Stimulated activated CD8-positive, alpha-beta memory T cell treated with anti-CD3 and anti-CD28 coated beads, Interleukin-4, amount 100 ng/mL, for 24 hours (primary cell): Measurements from ENCODE around the gene MIEF1.

Source experiments
- DNase-seq: peaks from one replicate; pipeline ENCODE4 v3.0.0-alpha.2; 2020; ENCODE audit warnings: low read depth

Gene MIEF1

DNA sequence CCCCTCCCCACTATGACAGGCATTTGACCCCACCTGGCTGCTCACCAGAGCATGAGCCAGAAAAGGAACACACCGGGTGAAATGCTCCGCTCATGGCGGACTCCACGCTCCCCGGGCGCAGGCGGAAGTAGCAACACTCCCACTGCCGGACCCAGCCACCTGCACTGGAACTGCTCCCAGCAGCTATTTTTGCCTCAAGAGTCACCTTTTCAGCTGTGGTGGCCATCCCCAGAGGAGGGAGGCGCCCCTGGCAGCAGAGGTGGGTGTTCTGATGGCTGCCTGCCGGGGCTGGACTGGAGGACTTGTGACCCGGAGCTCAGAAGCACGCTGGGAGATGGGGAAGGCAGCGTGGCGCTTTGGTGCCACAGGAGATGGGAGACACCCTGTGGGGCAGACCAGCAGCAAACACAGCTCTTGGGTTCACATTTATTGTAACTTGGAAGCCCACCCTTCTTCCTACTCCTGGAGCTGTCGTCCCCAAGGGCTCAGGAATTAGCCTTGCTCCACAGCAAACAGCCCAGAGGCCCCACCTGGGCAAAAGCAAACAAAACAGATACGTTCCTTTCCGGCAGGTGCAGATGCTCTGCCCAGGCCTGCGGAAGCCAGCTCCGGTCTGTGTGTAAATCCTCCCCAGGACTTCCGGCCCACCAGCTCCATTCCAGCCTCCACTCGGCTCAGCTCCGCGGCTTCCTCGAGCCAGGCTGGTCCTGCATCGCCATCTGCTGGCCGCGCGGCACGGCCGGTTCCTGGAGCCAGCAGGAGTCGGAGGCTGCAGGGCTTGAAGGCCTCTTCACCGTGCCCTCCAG lies 26.8 kb downstream of the MIEF1 start:
- peak; percentile 83 for DNase-seq

DNA sequence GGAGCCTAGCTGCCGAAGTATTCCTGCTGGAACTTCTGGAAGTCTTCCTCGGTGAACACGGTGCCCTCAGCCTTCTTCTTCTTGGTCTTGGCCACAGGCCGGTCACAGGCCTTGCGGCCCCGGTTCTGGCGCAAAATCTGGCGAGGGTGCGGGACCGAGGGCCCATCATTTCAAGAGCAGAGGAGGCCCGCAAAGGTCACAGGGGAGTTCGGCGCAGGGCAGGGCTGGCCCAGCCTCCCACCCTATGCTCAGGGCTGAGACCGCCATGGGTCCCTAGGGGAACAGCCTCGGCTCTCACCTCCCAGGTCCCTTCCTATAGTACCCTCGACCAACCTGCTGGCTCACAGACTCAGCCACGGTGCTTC lies 27.4 kb downstream of the MIEF1 start:
- no peak for DNase-seq

DNA sequence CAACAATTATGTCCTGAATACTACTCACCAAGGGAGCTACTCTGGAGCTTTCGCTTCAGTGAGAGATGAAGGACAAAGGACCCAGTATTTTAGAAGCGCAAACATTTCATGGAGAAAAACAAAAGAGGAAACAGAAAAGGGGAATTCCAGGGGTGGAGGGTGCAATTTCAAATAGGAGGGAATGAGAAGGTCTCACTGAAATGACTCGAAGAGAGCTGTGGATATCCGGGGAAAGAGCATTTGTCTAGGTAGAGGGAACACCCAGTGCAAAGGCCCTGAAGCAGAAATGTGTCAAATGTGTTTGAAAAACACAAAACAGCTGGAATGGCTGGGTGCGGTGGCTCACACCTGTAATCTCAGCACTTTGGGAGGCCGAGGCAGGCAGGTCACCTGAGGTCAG lies 28.0 kb downstream of the MIEF1 start:
- no peak for DNase-seq

DNA sequence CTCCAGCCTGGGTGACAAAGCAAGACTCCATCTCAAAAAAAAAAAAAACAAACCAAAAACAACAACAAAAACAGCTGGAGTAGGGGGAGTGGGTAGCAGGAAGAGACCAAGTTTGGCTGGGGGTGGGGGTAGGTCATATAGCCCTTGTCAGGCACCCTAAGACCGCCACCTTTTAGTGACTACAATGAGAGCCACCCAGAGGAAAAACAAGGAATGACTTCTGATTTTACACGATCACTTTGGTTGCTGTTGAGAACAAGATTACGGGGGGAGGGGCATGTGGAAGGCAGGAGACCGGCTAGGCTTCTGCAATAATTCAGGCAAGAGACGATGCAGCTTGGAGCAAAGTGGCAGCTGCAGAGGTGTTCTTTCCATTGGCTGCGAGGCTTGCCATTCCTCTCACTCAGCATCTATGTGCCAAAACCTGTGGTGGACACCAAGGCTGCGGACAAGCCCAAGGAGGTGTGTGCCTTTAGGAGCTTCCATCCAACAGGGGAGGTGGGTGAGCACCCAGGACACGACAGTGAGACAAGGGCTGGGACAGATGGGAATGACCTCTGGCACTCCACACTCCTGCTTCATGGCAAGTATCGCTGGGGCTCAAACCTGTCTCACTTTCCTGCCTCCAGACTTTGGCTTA lies 28.7 kb downstream of the MIEF1 start:
- no peak for DNase-seq

DNA sequence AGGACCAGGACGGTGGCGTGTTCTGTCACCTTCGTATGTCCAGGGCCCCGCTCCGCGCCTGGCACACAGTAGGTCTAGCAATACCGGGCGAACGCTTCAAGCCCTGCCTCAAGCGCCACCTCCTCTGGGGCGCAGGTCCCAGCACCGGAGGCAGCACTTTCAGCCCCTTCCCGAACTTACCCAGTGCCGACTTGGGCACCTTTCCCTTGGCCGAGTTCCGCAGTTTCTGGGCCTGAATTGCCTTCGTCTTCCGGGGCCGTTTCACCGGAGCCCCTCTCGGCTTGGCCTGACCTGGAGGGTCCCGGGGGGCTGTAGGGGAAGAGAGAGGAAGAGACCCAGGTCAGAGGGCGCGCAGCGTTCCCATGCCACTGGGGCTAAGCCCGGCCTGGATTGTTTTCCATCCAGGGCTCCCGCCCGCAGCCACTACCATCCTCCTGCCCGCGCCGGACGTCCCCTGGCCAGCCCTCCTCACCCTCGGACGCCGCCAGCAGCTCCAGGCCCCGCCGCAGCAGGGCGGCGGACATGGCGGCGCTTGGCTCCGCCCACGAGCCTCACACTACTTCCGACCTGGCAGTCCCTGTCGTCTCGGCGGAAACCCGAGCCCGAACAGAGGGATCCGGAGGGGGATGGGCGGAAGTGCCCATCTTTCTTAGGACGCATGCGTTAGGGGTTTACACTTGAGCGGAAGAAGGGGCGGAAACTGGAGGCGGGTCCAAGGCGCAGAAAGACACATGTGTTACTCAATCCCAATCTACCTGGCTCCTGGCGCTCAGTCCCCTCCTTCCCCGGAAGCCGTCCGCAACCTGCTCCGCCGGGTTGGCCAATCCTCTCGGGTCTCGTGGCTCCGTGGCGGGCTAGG lies 30.4 kb downstream of the MIEF1 start, which contains the start of gene RPS19BP1:
RPS19BP1 (minus strand) TSS at position 534 of the 859 bp plus-strand sequence; CDS start at position 524, 10 bp downstream.
- DNase-seq, result peak; percentile 99

DNA sequence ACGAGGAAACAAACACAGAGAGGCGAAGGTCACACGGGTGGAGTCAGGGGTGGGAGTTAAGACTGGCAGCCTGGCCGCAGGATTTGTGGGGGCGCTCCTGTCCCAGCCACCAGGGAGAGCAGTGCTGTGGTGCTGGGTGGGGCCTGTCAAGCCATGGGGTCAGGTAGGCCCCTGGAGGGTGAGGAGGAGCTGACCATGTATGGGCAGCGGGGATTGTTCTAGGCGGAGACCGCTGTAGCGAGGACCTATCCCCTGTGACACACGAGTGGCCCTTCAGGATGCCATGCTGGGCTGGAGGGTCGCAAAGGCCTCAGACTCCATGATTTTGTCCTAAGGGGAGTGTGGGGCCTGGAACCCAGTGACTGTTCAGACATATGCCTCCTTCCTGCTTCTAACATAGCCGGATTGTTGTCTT lies 32.0 kb downstream of the MIEF1 start:
- no peak for DNase-seq

DNA sequence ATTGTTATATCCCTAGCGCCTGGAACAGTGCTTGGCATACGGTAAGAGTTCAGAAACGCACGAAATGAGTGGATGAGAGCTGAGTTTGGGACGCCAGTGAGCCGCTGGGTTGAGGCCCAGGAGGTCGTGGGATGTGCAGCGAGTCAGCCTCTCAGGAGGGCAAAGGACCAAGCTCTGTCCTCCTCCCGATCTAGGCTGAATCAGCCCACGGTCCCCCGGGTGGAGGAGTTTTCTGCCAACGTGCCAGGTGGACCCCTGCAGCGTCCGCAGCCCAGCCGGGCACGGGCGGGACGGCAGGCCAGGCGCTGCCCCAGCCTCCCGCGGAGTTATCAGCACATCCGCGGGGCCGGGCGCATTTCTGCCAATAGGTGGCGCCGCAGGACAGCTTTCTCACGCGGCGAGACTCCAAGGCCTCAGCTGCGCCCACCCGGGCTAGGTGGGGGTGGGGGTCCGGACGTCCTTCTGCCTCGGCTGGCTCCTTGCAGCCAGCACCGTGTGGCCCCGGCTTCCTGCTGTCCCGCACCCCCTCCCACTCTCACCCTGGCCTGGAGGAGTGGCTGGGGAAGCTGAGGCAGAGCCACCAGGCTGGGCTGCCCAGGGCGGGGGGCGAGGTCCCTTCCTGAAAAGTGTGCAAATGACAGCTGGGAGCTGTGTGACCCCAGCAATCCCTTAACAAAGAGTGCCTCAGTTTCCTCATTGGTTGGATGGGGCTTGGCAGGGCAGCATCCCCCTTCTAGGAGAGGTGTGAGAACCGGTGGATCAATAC lies 32.7 kb downstream of the MIEF1 start:
- peak; percentile 76 for DNase-seq

DNA sequence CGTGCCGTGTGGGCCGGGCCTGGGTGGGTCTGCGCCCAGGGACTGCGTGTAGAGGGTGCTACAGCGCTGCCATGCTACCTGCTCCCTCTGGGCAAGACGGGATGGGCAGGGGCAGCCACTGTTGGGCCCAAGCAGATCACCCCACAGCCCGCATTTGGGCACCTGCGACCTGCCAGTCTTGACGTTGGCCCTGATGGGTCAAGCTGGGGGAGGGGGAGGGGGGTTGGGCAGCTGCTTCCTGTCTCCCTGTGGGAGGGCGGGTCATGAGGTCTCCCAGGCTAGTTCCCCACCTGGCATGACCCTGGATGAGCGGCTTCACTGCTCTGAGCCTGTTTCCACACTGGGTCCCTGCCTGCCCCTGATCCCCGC lies 33.3 kb downstream of the MIEF1 start:
- no peak for DNase-seq

DNA sequence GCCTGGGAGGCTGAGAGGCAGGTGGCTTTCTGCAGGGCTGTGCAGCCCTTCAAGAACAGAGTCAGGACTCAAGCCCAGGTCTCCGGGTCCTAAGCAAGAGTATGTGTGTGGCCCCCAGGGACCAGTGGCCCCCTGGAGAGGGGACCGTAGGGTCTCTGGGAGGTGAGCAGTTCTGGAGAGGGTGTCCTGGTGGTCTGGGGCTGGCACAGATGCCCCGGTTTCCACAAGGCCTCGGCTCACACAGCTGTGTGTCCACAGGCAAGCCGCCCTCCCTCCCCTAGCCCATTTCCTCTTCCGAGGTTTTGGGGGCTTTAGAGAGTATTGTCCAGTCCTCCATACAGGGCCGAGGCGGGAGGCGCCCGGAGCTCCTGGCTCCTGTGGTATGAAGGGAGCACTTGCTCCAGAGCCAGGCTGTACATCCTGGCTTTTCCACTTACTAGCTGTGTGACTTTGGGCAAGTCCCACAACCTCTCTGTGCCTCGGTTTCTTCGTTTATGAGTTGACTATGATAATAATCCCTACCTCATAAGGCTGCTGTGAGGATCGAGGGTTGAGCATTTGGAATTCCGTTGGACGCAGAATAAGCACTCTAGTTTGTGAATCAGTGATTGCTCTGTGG lies 33.9 kb downstream of the MIEF1 start:
- DNase-seq, result no peak

DNA sequence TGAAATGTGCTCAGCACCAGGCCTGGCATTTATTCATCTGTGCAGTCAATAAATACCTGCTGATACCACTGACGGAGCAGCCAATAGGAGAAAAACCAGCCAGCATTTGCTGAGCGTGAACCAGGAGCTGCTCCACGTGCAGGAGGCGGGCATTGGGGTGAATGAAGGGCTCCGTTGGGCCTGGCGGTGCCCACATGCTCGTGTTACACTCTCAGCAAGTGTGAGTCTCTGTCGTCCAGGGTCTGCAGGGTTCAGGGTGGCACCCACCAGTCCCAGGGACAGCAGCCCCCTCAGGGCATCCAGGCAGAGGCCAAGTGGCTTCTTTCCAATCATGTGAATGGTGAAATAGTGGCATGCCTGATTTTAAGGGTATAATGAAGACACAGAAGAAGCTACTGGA lies 34.6 kb downstream of the MIEF1 start:
- DNase-seq, result no peak

DNA sequence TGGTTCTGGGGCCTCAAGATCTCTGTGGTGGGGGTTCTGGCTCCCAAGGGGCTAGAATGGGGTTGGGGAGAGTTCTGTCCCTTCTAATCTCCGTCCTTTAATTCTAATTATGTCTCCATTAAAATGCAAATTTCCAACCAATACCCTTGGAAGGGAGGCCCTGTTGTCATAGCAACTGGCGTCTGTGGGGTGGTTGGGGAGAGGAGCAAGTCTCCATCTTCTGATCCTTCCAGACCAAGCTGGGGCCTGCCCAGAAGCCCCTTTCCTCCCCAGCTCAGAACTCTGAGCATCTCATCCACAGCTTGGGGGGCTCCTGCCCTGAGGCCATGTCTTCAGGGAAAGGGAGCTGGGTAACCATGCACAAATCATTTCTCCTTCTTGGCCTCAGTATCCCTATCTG lies 35.9 kb downstream of the MIEF1 start:
- no peak for DNase-seq

DNA sequence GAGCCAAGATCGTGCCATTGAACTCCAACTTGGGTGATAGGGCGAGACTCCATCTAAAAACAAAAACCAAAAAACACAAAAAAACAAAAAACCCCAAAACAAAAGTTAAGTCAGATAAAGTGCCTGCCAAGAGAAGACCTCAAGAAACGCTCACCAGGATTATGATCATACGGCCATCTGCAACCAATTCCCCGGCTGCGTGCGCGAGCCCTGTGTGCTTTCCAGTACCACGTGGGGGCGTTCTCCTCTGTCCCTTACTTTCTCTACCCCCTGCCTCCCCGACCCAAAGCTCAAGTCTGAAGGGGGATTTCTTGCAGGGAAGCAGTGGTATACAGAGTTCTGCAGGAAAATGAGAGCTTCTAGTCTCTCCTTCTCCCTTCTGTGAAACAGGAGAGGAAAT lies 41.0 kb downstream of the MIEF1 start:
- DNase-seq, result no peak

DNA sequence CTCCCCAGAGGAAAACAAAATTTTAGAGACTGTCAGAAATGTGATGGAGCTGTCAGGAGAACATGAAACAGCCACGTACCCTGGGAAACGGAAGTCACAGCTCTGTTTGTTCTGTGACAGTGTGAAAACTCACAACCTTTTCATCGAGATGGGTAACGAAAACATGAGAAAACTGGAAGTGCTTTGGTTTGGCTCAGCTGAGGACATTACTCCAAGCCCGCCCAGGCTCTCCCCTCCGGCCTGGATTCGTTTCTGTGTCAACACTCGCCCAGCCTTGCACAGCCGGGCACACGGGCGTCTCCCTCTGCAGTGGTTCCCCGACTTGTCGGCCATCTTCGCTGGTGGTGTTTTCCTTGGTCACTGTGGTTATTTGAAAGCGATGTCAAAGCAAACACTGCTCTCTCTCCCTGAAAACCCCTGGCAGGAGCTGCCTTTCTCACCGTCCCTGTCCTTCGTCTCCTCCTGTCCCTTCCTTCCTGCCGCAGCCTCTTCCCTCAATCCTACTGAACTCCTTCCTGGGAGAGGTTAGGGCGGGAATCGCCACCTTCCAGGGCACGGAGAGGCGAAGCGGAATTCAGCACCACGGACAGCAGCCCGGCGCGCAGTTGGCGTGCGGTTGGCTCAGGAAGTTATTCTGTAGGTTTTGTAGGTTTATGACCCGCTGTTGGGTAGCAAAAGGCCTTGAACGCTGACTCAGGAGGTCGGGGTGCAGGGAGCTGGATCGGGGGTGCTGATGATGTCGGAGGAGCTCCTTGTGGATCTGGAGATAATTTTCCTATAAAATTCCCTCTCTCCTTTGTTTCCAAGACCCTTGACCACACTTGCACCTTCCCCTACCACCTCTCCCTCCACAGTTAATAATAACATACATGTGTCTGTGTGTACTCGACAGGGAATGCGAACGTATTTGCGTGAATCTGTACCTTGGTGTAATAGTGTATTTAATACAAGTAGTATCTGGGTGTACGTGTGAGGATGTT lies 43.6 kb downstream of the MIEF1 start:
- DNase-seq, result peak; percentile 58

DNA sequence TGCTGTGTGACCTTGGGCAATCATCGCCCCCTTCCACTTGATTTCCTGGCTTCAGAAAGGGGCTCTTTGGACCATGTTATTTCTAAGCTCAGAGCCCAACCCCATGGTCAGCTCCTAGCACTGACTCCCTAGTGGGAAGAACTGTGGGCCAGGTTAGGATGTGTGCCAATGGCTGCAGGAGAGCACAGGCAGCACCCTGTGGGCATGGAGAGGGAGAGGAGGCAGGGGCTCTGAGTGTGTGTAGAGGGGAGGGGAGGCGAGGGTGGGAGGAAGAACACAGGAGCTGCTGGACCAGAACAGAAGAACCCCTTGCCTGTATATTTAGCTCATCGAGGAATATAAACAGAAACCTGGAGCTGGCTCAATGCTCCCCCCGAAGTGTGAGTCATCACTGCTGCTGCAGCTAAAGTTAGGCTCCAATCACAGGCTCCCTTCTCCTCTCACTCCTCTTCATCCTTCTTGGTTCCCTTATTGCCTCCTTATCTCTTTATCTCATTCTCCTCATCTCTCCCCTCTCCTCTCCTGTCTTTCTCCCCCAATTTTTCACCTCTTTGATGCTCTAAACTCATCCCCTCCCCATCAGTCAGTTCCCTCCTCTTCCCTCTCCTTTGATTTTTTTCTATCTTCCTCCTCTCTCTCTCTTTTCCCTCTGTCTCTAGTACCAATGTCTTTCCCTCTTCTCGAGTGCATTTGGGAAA lies 44.9 kb downstream of the MIEF1 start:
- DNase-seq, result no peak

DNA sequence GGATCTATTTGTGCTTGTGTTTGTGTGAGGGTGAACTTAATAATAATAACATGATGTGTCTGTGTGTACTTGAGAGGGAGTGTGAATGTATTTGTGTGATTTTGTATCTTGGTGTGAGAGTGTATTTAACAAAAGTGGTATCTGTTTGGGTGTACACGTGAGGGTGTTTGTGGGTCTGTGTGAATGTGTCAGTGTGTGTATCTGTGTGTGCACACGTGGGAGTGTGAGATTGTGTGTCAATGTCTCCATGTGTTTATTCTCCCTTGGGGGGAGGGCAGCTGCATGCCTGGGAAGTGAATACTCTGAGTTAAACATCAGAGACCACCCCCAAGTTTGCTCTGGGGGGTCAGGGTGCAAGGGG lies 45.5 kb downstream of the MIEF1 start:
- no peak for DNase-seq

DNA sequence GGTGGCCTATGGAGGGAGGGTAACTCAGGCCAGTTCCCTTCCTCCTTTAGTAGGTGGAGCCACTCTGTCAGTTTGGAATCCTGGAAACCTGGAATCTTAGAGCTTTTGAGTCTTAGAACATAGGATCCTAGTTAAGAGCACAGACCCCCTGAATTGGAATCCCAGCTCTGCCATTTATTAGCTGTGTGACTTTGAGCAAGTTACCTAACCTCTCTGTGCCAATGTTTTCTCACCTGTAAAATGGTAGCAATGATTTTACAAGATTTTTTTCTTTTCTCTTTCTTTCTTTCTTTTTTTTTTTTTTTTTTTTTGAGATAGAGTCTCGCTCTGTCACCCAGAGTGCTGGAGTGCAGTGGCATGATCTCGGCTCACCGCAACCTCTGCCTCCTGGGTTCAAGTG lies 51.3 kb downstream of the MIEF1 start:
- DNase-seq, result no peak

DNA sequence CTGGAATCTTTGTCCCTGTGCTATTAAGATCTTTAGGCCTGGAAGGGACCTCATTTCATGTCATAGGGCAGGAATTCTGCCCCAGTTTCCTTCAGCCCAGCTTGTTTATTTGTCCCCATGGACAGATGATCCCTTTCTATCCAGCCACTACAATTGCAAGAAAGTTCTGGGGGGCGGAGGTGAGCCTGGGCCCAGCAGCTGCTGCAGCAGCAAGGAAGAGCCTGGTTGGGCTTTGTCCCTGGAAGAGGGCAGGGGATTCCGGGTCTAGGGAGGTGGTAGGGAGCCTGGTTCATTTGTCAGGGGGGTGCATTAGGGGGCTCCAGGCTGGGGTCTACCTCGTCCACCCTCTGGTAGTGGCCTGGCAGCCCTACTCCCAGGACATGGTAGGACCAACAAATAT lies 52.1 kb downstream of the MIEF1 start:
- no peak for DNase-seq

DNA sequence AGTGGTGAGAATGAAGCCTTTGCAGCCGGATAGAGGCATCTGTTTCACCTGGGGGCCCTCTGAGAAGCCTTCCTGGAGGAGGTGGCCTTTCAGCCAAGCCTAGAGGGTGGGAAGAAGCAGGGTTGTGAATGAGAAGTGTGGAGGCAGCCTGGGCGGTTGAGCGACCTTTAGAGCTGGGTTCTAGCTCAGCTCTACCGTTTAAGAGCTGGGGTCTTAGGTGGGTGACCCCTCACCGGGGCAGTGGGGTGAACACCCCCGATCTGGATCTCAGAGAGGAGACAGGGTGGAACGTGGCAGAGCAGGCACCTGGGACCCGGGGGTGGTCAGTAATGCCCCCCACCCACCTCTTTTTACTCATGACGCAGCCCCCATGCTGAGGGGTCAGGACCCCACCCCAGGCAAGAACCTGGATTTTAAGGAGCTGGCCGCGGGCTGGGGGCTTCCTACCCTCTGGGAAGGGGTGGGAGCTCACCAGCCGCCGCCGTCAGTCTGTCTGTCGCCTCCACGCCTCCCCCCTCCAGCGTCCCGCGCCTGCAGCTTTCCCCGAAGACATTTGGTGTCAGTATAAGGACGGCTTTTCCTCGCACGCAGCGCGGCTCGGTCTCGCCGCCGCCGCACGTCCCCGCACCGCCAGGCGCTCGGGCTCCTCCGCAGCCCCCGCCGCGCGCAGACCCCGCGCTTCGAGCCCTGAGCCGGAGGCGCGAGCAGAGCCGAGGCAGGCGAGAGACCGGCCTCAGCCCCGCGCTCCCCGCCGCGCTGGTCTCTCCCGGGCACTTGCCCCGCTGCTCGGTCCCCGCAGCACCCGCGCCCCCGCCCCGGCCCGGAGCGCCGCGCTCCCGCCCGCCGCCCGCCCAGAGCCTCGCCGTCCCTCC lies 55.1 kb downstream of the MIEF1 start:
- peak; percentile 26 for DNase-seq

DNA sequence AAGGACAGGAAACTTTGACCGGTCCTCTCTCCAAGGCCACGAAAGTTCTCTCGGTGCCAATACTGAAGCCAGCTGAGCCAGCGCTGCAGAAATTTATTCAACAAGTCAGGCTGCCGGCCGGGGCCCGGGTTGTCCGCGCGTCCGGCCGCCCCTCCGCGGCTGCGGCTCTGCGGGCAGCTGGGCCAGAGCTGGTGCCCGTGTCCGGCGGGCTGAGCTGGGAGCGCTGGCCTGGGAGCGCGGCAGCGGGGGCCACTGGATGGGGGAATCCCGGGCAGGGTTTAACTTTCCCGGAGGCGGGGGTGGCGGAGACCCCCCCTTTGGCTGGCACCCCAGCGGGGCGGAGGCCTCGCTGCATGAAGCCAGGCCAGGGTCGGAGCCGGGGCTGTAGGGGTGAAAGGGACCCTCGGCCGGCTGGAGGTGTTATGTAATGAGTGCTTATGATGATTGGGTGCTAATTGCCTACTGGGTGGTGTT lies 56.2 kb downstream of the MIEF1 start:
- DNase-seq, result no peak
